ENCODE measurements around the gene PPFIBP1.
"Not testable (repeated sequence)": the region's sequence is repeated elsewhere in the genome, so short reads cannot be mapped to it uniquely, and the experiment has no call there.

The PPFIBP1 gene

GRCh38 chr12:27631365-27631764 is 107.4 kb downstream of the PPFIBP1 start:
- no peak for DNase-seq

DNA sequence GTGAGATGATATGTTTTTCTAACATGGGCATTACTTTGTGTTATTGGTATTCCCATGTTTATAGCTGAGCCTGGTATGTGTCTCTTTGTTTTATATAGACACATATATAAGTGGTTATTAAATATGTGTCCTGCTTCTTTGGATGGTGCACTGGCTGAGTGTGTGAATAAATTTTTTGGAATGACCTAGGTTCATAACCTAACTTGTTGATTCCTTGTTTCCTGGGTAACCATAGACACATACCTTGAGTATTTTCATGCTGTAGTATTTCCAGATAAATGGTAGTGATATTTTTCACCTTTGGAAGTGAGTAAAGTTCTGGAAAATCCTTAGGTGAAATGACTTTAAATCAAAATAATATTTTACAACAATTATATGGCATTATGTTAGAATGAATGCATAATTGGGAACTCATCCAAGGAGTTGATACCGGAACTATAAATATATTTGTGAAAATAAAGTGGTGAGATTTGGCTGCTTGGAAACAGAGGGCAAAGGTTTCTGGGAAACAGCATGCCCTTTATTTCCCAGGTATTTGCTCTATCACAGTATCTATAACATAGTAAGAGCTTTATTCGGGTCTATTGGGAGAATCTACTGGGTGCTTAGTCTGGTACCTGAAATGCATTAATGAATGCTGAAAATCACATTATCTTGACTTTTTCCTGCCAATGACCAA is 107.9 kb downstream of the PPFIBP1 start:
- no peak for DNase-seq

DNA sequence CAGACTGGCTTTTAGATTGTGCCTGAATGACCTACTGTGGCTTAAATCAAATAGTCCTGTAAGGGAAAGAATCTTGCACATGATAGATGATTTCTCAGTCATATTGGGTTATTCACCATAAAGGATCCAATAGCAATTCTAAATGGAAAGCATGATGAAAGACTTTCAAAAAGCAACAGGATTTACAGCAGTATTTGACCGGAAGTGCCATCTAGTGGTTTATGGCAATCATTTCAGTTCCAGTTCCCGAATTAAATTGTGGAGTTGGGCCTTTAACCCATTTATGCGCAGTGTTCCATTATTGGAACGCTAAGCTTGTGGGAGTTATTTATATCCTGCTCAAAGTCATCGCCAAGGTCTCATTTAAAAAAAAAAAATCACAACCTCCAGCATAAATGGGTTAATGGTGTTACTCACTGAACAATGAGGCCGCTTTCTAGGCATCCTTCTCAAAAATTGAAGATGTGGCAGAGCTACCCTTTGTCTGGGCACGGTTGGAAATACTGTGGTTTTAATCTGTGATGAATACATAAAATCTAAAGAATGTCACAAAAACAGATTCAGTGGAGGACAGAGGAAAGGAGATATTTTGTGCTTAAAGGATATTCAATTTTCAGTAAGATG is 111.5 kb downstream of the PPFIBP1 start:
- peak in 1 of 2 donors; percentile 81 for DNase-seq

- DNase-seq, result not testable (repeated sequence)
These were observed 112.6 kb downstream of the PPFIBP1 start for GRCh38 chr12:27636569-27636968.

GRCh38 chr12:27637524-27637923 is 113.5 kb downstream of the PPFIBP1 start:
- no peak for DNase-seq

DNA sequence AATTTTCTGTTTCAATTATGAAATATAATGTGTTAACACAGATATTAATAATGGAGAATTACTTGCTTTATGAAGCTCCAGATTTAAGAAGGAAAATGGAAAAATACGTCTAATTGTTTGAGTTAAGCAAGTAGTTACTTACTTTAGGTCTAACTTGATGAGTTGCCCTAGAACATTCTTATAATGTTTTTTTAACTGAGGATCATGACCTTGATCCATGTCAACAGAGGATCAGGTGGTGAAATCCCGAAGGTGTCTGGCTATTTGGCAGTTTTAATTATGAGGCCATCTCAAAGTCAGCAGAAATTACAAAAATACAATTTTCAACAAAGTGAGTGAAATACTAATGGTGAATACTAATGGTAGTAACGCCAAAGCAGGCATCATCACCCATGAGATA is 115.3 kb downstream of the PPFIBP1 start:
- no peak for DNase-seq

- DNase-seq, result not testable (repeated sequence)
These were observed 116.7 kb downstream of the PPFIBP1 start for GRCh38 chr12:27640566-27641200.

DNA sequence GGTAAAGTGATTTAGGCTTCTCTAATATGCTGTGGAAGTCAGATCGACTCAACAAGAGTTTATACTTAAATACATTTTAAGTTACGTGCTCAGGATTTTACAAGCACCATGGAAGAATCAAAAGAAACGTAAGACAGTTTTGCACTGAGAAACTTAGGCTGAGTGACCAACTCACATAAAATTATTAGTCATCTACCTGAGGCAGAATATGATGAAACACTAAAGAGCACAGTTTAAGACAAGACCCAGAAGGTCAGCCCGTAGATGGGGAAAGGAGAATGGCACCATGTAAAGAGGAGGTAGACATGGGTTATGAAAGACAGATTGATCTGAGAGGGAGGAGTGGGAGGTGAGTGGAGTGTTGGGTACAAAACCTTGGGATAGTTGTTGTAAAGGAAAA is 118.4 kb downstream of the PPFIBP1 start:
- DNase-seq, result not testable (repeated sequence)

- DNase-seq, result not testable (repeated sequence)
These were observed 118.9 kb downstream of the PPFIBP1 start for GRCh38 chr12:27642892-27643291.

- no peak for DNase-seq
These were observed 120.3 kb downstream of the PPFIBP1 start for GRCh38 chr12:27644158-27644845.

GRCh38 chr12:27645671-27646070 is 121.7 kb downstream of the PPFIBP1 start:
- no peak for DNase-seq

DNA sequence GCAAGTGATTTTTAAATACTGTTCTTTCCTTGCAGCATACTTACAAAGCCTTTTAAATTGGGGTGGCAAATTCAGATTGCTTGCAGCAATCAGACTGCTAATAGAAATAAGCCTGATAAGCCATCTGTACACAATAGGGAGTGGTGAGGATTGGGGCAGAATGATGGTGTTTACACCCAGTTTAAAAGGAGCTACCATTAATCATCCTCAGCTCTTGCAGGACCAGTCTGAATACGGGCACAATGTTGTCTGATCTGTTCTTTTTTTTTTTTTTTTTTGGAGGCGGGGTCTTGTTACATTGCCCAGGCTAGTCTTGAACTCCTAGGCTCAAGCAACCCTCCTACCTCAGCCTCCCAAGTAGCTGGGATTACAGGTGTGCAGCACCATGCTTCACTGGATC is 122.1 kb downstream of the PPFIBP1 start:
- DNase-seq, result no peak

DNA sequence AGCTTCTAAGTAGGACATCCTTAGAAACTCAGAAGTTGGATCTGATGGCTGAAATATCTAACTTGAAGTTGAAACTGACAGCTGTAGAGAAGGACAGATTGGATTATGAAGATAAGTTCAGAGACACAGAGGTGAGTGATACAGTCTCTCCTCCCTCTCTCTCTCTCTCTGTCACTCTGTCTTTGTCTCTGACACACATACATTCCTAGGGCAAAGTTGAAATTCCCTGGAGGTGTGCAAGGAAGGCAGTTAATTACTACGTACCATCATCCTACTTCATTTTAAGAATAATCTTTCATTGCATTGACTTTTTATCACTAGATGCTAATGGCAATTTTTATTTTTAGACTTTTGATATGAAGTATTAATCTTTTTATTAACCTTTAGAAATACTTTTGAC is 126.0 kb downstream of the PPFIBP1 start:
- DNase-seq, result no peak

- DNase-seq, result no peak
These were observed 127.2 kb downstream of the PPFIBP1 start for GRCh38 chr12:27651201-27651600.

DNA sequence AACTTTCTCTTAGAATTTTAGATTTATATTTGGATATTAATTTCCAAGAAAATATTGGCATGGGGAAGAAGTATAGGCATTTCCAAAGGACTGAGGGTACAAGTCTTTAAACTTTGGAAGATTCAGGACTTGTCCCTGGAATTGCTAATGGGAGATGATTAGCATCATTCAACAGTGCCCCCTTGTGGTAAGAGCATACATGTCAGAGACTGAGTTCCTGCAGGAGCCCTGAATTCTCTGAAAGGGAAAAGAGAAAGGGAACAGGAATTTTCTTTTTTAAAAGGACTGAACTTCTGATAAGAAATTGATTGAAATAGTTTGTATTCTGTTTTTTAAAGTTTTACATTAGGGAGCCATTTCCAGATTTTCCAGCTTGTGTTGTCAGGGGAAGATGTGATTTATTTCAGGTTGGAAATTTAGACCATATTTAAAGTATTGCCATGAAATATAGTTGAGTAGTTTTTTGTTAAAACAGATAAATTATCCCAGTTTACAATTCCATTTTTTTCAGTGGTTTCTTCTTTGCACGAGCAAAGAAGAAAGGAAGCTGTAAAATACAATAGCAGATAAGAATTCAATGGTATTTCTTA is 128.3 kb downstream of the PPFIBP1 start:
- peak; percentile 45 to 89 for DNase-seq

- no peak for DNase-seq
These were observed 129.7 kb downstream of the PPFIBP1 start for GRCh38 chr12:27653661-27654060.

- not testable (repeated sequence) for DNase-seq
These were observed 131.5 kb downstream of the PPFIBP1 start for GRCh38 chr12:27655476-27655875.

- no peak for DNase-seq
These were observed 133.3 kb downstream of the PPFIBP1 start for GRCh38 chr12:27657296-27657695.

GRCh38 chr12:27665704-27666103 is 141.7 kb downstream of the PPFIBP1 start:
- DNase-seq, result no peak

DNA sequence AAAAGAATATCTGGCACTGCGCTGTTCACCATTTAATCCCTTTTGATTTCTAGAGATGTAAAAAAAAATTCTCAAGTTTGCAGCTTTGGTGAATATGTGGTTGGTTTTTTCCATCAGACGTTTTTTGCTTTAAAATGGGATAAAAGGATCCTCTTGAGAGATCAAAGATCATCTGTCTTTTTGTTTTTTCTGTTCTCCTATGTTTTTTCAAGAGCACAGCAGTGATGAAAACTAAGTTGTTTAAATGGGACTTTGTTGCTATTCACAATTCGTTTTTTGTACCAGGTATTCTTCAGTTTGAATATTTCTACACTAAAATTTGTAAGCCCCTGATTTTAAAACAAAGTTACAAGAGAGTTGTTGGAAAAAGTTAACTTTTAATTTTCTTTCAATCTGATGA is 142.5 kb downstream of the PPFIBP1 start:
- no peak for DNase-seq

DNA sequence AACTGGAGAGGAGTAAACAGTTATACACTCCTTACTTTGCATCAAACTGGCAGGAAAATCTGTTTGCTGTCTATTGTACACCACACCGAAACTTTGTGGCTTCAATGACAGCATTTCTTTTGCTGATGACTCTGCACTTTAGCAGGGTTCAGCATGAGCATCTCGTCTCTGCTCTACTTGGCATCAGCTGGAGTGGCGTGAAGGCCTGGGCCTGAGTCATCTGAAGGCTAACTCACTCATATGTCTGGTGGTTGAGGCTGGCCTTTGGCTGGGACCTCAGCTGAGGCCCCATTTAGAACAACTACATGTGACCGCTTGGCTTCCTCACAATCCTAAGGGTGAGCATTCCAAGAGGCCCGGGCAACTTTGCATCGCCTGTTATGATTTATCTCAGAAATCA is 143.5 kb downstream of the PPFIBP1 start:
- no peak for DNase-seq

DNA sequence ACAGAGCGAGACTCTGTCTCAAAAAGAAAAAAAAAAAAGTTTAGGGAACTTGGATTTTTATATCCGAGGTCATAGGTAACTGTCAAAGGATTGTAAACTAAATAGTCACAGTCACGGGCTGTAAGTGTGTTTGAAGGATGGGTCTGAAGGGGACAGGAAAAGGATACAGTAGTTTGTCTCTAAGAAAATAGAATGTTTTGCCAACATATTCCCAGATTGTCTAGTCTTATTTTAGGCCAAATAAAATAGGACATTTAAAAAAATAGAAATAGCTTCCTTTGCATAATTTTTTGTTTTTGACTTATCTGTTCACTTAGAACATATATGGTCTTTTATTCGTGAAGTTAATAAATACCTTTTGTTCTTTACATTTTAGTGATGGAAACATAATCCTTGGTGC is 148.0 kb downstream of the PPFIBP1 start:
- no peak for DNase-seq

DNA sequence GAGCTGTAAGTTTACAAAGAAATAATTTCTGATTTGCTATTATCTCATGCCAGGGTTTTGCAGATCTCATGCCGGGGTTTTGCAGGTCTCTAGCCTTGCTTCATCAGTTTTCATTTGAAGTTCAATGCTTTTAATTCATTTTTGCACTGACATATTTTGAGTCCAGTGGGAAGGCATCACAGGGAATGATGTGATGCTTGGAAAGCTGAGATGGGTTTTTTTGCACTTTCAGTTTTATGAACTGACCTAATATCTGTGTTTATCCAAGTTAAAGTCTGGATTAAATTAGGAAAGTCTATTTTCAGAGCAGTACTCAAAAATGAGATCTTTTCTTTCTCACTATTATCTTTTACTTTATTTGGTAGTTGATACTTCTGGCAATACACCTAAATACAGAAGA is 148.6 kb downstream of the PPFIBP1 start:
- DNase-seq, result no peak

Data from hippocampal formation (tissue), 2 donors.